Mesenchymal stem cell (in vitro differentiated cells and primary cell): ENCODE data around the gene RBM15.

ENCODE experiments used
- DNase-seq: peaks from one replicate; pipeline ENCODE4 v3.0.0-alpha.2; 2013
- H2AFZ ChIP-seq: one replicate; pipeline ENCODE4 v1.6.1; 2013; ENCODE audit warnings: low read depth, mild to moderate bottlenecking, control low read depth, inconsistent platforms, low read length, moderate library complexity
- H2AK5ac ChIP-seq: 2 replicates; pipeline ENCODE4 v1.6.1; 2013; ENCODE audit warnings: low read length, moderate library complexity, mild to moderate bottlenecking, inconsistent platforms; ENCODE audit not compliant: severe bottlenecking
- H2BK120ac ChIP-seq: one replicate; pipeline ENCODE4 v1.6.1; 2013; ENCODE audit warnings: low read depth, mild to moderate bottlenecking, inconsistent platforms, low read length, moderate library complexity
- H2BK12ac ChIP-seq, 2 experiments: one replicate each; pipeline ENCODE4 v1.6.1; 2013; ENCODE audit warnings: inconsistent platforms in 2 of 2, low read length in 2 of 2, mild to moderate bottlenecking in 2 of 2, moderate library complexity in 2 of 2, control low read depth in 1 of 2
- H2BK15ac ChIP-seq: one replicate; pipeline ENCODE4 v1.6.1; 2013; ENCODE audit warnings: mild to moderate bottlenecking, low read depth, inconsistent platforms; ENCODE audit not compliant: poor library complexity, severe bottlenecking
- H2BK5ac ChIP-seq: 2 replicates; pipeline ENCODE4 v1.6.1; 2013; ENCODE audit warnings: low read depth, mild to moderate bottlenecking, low read length, control low read depth, inconsistent platforms; ENCODE audit not compliant: poor library complexity, severe bottlenecking
- H3K14ac ChIP-seq, 2 experiments: one replicate each; pipeline ENCODE4 v1.6.1; 2013; ENCODE audit warnings: inconsistent platforms in 2 of 2, low read length in 2 of 2, control low read depth in 1 of 2, mild to moderate bottlenecking in 1 of 2, moderate library complexity in 1 of 2
- H3K18ac ChIP-seq, 2 experiments: one replicate each; pipeline ENCODE4 v1.6.1; 2013; ENCODE audit warnings: inconsistent platforms in 2 of 2, low read length in 2 of 2, control low read depth in 1 of 2, low read depth in 1 of 2, mild to moderate bottlenecking in 1 of 2
- H3K23ac ChIP-seq, 2 experiments: one replicate each; pipeline ENCODE4 v1.6.1; 2013; ENCODE audit warnings: inconsistent platforms in 2 of 2, low read length in 2 of 2, mild to moderate bottlenecking in 2 of 2, moderate library complexity in 2 of 2, control low read depth in 1 of 2
- H3K27ac ChIP-seq: 2 replicates; pipeline ENCODE4 v1.5.1; 2013; ENCODE audit warnings: mild to moderate bottlenecking, moderate library complexity, low read length, control low read depth, inconsistent platforms; ENCODE audit not compliant: poor library complexity, severe bottlenecking
- H3K27me3 ChIP-seq, 2 experiments: 2 replicates each; pipeline versions ENCODE4 v1.6.1 to v1.7.0; 2013; ENCODE audit warnings: low read length in 2 of 2, mild to moderate bottlenecking in 2 of 2, moderate library complexity in 2 of 2, control low read depth in 1 of 2, inconsistent platforms in 1 of 2; ENCODE audit not compliant: control insufficient read depth in 1 of 2, insufficient read depth in 1 of 2
- H3K36me3 ChIP-seq, 2 experiments: 2 replicates each; pipeline versions ENCODE4 v1.6.1 to v1.7.0; 2013; ENCODE audit warnings: low read length in 2 of 2, control low read depth in 1 of 2, inconsistent platforms in 1 of 2, low read depth in 1 of 2, mild to moderate bottlenecking in 1 of 2; ENCODE audit not compliant: insufficient read depth in 2 of 2, control insufficient read depth in 1 of 2
- H3K4ac ChIP-seq, 2 experiments: one replicate each; pipeline ENCODE4 v1.6.1; 2013; ENCODE audit warnings: inconsistent platforms in 2 of 2, low read length in 2 of 2, mild to moderate bottlenecking in 2 of 2, moderate library complexity in 2 of 2, control low read depth in 1 of 2, low read depth in 1 of 2
- H3K4me1 ChIP-seq: 2 replicates; pipeline ENCODE4 v1.6.1; 2013; ENCODE audit warnings: low read depth, low read length, control low read depth; ENCODE audit not compliant: control insufficient read depth, insufficient read depth
- H3K4me2 ChIP-seq: 2 replicates; pipeline ENCODE4 v1.6.1; 2013; ENCODE audit warnings: low read length, mild to moderate bottlenecking, inconsistent platforms; ENCODE audit not compliant: poor library complexity, severe bottlenecking
- H3K4me3 ChIP-seq, 2 experiments: 2 replicates each; pipeline versions ENCODE4 v1.5.1 to v1.7.0; 2013; ENCODE audit warnings: low read length in 2 of 2, mild to moderate bottlenecking in 2 of 2, control low read depth in 1 of 2, low read depth in 1 of 2; ENCODE audit not compliant: insufficient read depth in 1 of 2
- H3K79me1 ChIP-seq: replicated peaks from 2 replicates; pipeline ENCODE4 v1.6.1; 2013; ENCODE audit warnings: mild to moderate bottlenecking, control low read depth, low read length, inconsistent platforms; ENCODE audit not compliant: poor library complexity, severe bottlenecking
- H3K9ac ChIP-seq: 2 replicates; pipeline ENCODE4 v1.7.0; 2013; ENCODE audit warnings: mild to moderate bottlenecking, low read length, moderate library complexity
- H3K9me3 ChIP-seq: 2 replicates; pipeline ENCODE4 v1.7.0; 2013; ENCODE audit warnings: mild to moderate bottlenecking, low read length; ENCODE audit not compliant: control insufficient read depth
- H4K8ac ChIP-seq: one replicate; pipeline ENCODE4 v1.6.1; 2013; ENCODE audit warnings: inconsistent platforms, mild to moderate bottlenecking, low read length, moderate library complexity
- H4K91ac ChIP-seq: one replicate; pipeline ENCODE4 v1.6.1; 2013; ENCODE audit warnings: mild to moderate bottlenecking, low read length, inconsistent platforms
- WGBS: methylation state at CpG from one replicate; pipeline ENCODE4 v1.1.7; 2013; ENCODE audit warnings: mixed read lengths; 5-methylcytosine and 5-hydroxymethylcytosine counted together

RBM15 gene

GRCh38 chr1:110348771-110349170 is 9.6 kb downstream of the RBM15 start:
- H3K4ac ChIP-seq = no peak overlapping the region
- no peaks in the 10 kb centered on the region for H3K27me3 ChIP-seq
- no peak overlapping the region for H3K4me2 ChIP-seq
- H3K4me3 ChIP-seq = no peak overlapping the region
- no peak overlapping the region for H3K14ac ChIP-seq
- no peaks in the 10 kb centered on the region for H3K9me3 ChIP-seq
- no peak overlapping the region for H2AK5ac ChIP-seq
- H3K23ac ChIP-seq = no peak overlapping the region
- H2BK120ac ChIP-seq = no peak overlapping the region
- no peak overlapping the region for H2BK15ac ChIP-seq
- H3K27ac ChIP-seq = no peak overlapping the region
- H3K79me1 ChIP-seq = no peaks in the 10 kb centered on the region
- peaks cover 3% of the 10 kb centered on the region for H3K4me1 ChIP-seq
- H2AFZ ChIP-seq = no peak overlapping the region
- H4K91ac ChIP-seq = no peak overlapping the region
- peak; percentile 16 for DNase-seq
- peak overlapping the region; percentile 37 for H3K9ac ChIP-seq
- H2BK5ac ChIP-seq = no peak overlapping the region
- H3K18ac ChIP-seq = no peak overlapping the region
- peaks cover 13 to 50% of the 10 kb centered on the region in 2 experiments for H3K36me3 ChIP-seq
- H4K8ac ChIP-seq = no peak overlapping the region
- no peak overlapping the region for H2BK12ac ChIP-seq

DNA sequence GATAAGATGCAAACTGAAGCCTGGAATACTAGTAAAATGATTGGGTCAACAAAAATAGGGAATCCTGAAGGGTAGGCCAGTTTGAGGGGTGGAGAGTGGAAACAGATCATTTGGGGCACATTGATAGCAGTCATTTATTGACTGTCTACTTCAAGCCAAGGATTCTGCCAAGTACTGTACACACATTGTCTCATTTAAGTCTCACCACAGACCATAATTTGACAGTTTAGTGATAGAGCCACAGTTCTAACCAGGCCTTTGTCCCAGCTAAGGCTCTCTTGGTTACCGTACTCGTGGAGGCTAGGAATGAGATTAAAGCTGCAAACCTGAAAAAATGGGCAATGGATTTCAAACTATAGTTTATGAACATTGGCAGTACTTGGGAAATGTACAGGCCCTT is 11.2 kb downstream of the RBM15 start:
- Histone ChIP-seq H3K27ac (no peak overlapping the region), H3K36me3 (peaks cover 13 to 35% of the 10 kb centered on the region in 2 experiments), H3K18ac (no peak overlapping the region), H3K27me3 (no peaks in the 10 kb centered on the region), H3K14ac (no peak overlapping the region), H3K4me2 (no peak overlapping the region), H2AFZ (no peak overlapping the region), H3K4me1 (peaks cover 3% of the 10 kb centered on the region), H4K91ac (no peak overlapping the region), H3K4me3 (no peak overlapping the region), H3K23ac (no peak overlapping the region), H2AK5ac (no peak overlapping the region), H3K9ac (no peak overlapping the region), H2BK15ac (no peak overlapping the region), H3K9me3 (no peaks in the 10 kb centered on the region), H3K4ac (no peak overlapping the region), H3K79me1 (no peaks in the 10 kb centered on the region), H2BK120ac (no peak overlapping the region), H2BK5ac (no peak overlapping the region), H2BK12ac (no peak overlapping the region), H4K8ac (no peak overlapping the region)
- DNase-seq = no peak
- 98% methylated on average over 2 of the region's 2 CpGs for WGBS

DNA sequence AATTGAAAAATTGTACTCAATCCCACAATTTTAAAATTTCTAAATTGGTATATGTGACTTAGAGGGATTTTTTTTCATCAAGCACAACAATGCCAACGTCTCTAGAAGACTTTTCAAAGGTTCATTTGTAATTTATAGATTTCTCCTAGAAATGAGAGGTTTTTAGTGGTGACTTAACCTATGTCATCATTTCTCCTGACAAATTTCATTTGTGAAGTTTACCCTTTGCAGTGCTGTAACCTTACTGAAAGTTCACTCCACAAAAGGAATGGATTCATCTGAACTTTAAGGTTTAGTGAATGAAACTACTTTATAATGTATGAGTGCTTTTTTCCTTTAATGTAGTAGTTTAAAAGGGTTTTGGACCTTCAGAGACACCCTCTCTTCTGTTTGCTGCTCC is 16.1 kb downstream of the RBM15 start:
- Histone ChIP-seq H2BK120ac (no peak overlapping the region), H3K4me2 (no peak overlapping the region), H3K79me1 (peaks cover 8% of the 10 kb centered on the region), H2BK15ac (no peak overlapping the region), H3K4me1 (no peaks in the 10 kb centered on the region), H2BK5ac (no peak overlapping the region), H3K18ac (no peak overlapping the region), H2BK12ac (no peak overlapping the region), H3K36me3 (peaks cover 13 to 24% of the 10 kb centered on the region in 2 experiments), H3K9me3 (no peaks in the 10 kb centered on the region), H3K27ac (no peak overlapping the region), H4K8ac (no peak overlapping the region), H3K4ac (no peak overlapping the region), H3K23ac (no peak overlapping the region), H3K9ac (no peak overlapping the region), H3K4me3 (no peak overlapping the region), H2AFZ (no peak overlapping the region), H3K27me3 (no peaks in the 10 kb centered on the region), H3K14ac (no peak overlapping the region), H2AK5ac (no peak overlapping the region), H4K91ac (no peak overlapping the region)
- WGBS = no CpG with 5 or more reads among the region's 1 CpG
- no peak for DNase-seq

GRCh38 chr1:110356379-110356778 is 17.2 kb downstream of the RBM15 start:
- H2BK5ac ChIP-seq = no peak overlapping the region
- no peak overlapping the region for H3K9ac ChIP-seq
- peaks cover 8% of the 10 kb centered on the region for H3K79me1 ChIP-seq
- H3K23ac ChIP-seq = no peak overlapping the region
- no peak overlapping the region for H2BK120ac ChIP-seq
- no peaks in the 10 kb centered on the region for H3K27me3 ChIP-seq
- peaks cover 13 to 19% of the 10 kb centered on the region in 2 experiments for H3K36me3 ChIP-seq
- no peak overlapping the region for H3K4me2 ChIP-seq
- H3K9me3 ChIP-seq = no peaks in the 10 kb centered on the region
- H2AK5ac ChIP-seq = no peak overlapping the region
- no peak overlapping the region for H2BK15ac ChIP-seq
- no peak overlapping the region for H2BK12ac ChIP-seq
- H3K4me1 ChIP-seq = no peaks in the 10 kb centered on the region
- H3K27ac ChIP-seq = no peak overlapping the region
- H2AFZ ChIP-seq = no peak overlapping the region
- no peak overlapping the region for H3K18ac ChIP-seq
- no peak overlapping the region for H4K91ac ChIP-seq
- no peak overlapping the region for H4K8ac ChIP-seq
- H3K4ac ChIP-seq = no peak overlapping the region
- WGBS = 96% methylated on average over 2 of the region's 2 CpGs
- H3K4me3 ChIP-seq = no peak overlapping the region
- no peak overlapping the region for H3K14ac ChIP-seq
- DNase-seq = no peak
